Sigmoid colon (tissue), 7 donors: Measurements from ENCODE around the gene HCRT. TPM values are rescaled to one million over a fixed set of nuclear protein-coding genes. Genes with fewer than 3 reads are reported as not detected.
"Not testable (repeated sequence)": the region's sequence is repeated elsewhere in the genome, so short reads cannot be mapped to it uniquely, and the experiment has no call there.

Experiments
- DNase-seq: peaks from one replicate; pipeline ENCODE4 v3.0.0-alpha.2; 2019
- H3K27ac ChIP-seq, 4 donors: fragments of 200-600 bp; sonication (generic); one replicate each; pipeline ENCODE4 v1.5.1; 2016 to 2019; ENCODE audit warnings: mild to moderate bottlenecking in 1 of 4
- H3K27me3 ChIP-seq, 3 donors: fragments of 200-600 bp; sonication (generic); one replicate each; pipeline ENCODE4 v1.5.1; 2019; ENCODE audit warnings: mild to moderate bottlenecking in 1 of 3
- H3K36me3 ChIP-seq, 4 donors: fragments of 200-600 bp; sonication (generic); one replicate each; pipeline ENCODE4 v1.5.1; 2016 to 2019
- H3K4me1 ChIP-seq, 4 donors: fragments of 200-600 bp; sonication (generic); one replicate each; pipeline ENCODE4 v1.5.1; 2017 to 2019
- H3K4me3 ChIP-seq, 4 donors: fragments of 200-600 bp; sonication (generic); one replicate each; pipeline ENCODE4 v1.5.1; 2017 to 2019; ENCODE audit warnings: mild to moderate bottlenecking in 2 of 4, moderate library complexity in 1 of 4
- H3K9me3 ChIP-seq, 4 donors: fragments of 200-600 bp in 3 of 4; sonication (generic) in 3 of 4; one replicate each; pipeline versions ENCODE4 v1.5.1 to v1.6.1; 2013 to 2019
- CTCF ChIP-seq, 4 experiments: fragments of 450-650 bp in 3 of 4; fragments of 200-600 bp in 1 of 4; IDR thresholded peaks; one replicate each; pipeline ENCODE4 v1.5.1; 2016 to 2019; ENCODE audit warnings: antibody characterized with exemption in 4 of 4, mild to moderate bottlenecking in 3 of 4, moderate library complexity in 2 of 4
- EP300 ChIP-seq, 4 donors: sonication (generic); formaldehyde crosslinking; IDR thresholded peaks; one replicate each; pipeline ENCODE4 v1.6.1; 2017; ENCODE audit warnings: antibody characterized with exemption in 4 of 4
- POLR2A ChIP-seq, 2 donors: fragments of 450-650 bp; IDR thresholded peaks; one replicate each; pipeline ENCODE4 v1.6.1; 2016; ENCODE audit warnings: antibody characterized with exemption in 2 of 2, mild to moderate bottlenecking in 2 of 2, moderate library complexity in 2 of 2
- POLR2AphosphoS5 ChIP-seq, 4 donors: sonication (generic); formaldehyde crosslinking; IDR thresholded peaks; one replicate each; pipeline ENCODE4 v1.6.1; 2017; ENCODE audit warnings: antibody characterized with exemption in 4 of 4
- WGBS, 2 donors: extraction: QIAGEN DNeasy Blood & Tissue Kit; methylation state at CpG; one replicate each; pipeline ENCODE4 v1.1.7; 2013; 5-methylcytosine and 5-hydroxymethylcytosine counted together
- intact Hi-C: fragments of 100-400 bp; cut with DNase I; formaldehyde crosslinking; loops from one replicate; pipeline ENCODE4 v1.15.1; 2023
- polyA plus RNA-seq, 3 donors: library from polyadenylated mRNA; stranded (reverse); fragments of 200-250 nt; gene quantifications; one replicate each; pipeline ENCODE4 v1.2.3, GENCODE V29; 2013
- total RNA-seq, 4 donors: library from RNA; depleted of rRNA; stranded (reverse); fragments of >200 nt; gene quantifications; one replicate each; pipeline ENCODE4 v1.1.0, GENCODE V29; 2016
- donor health status: healthy with polysubstance abuse.
- donor health status: Bipolar disorder and iron deficiency.
- donor health status: healthy.

The HCRT gene
- total and polyA plus RNA-seq, 7 donors: not detected

GRCh38 chr17:42189651-42189965, 4.4 kb upstream of the HCRT start:
- Histone ChIP-seq H3K9me3 (no peaks in the 10 kb centered on the region), H3K36me3 (peaks cover 0 to 5% (median 0%) of the 10 kb centered on the region in 4 donors), H3K27me3 (no peaks in the 10 kb centered on the region), H3K27ac (no peak overlapping the region), H3K4me1 (peaks cover 0 to 25% (median 21%) of the 10 kb centered on the region in 4 donors), H3K4me3 (no peak overlapping the region)
- DNase-seq: no peak
- TF ChIP-seq POLR2AphosphoS5 (IDR thresholded peaks at IDR 0.05) (no peak), CTCF (IDR thresholded peaks at IDR 0.05) (no peak), EP300 (IDR thresholded peaks at IDR 0.05) (no peak), POLR2A (IDR thresholded peaks at IDR 0.05) (no peak)
- intact Hi-C loops: no loop called here
- WGBS, 2 donors: 86 to 90% methylated on average over 11 of the region's 11 CpGs

- H3K4me1 ChIP-seq: peaks cover 0 to 27% (median 25%) of the 10 kb centered on the region in 4 donors
- H3K9me3 ChIP-seq: no peaks in the 10 kb centered on the region
- TF ChIP-seq POLR2A (IDR thresholded peaks at IDR 0.05) (no peak), CTCF (IDR thresholded peaks at IDR 0.05) (no peak), POLR2AphosphoS5 (IDR thresholded peaks at IDR 0.05) (no peak), EP300 (IDR thresholded peaks at IDR 0.05) (no peak)
- 85 to 91% methylated on average over 19 of the region's 19 CpGs for WGBS, 2 donors
- no peak for DNase-seq
- no peak overlapping the region for H3K27ac ChIP-seq
- peaks cover 0 to 5% (median 0%) of the 10 kb centered on the region in 4 donors for H3K36me3 ChIP-seq
- H3K27me3 ChIP-seq: no peaks in the 10 kb centered on the region
- no peak overlapping the region for H3K4me3 ChIP-seq
- intact Hi-C loops: no loop called here
These were observed 3.7 kb upstream of the HCRT start for GRCh38 chr17:42188749-42189650.

GRCh38 chr17:42187833-42188232, 2.6 kb upstream of the HCRT start:
- intact Hi-C loops: no loop called here

GRCh38 chr17:42186191-42186590, 939 bp upstream of the HCRT start:
- H3K4me3 ChIP-seq, H3K36me3 ChIP-seq, DNase-seq, H3K27ac ChIP-seq, intact Hi-C loops, H3K9me3 ChIP-seq: not testable (repeated sequence)
- WGBS, 2 donors: 88 to 92% methylated on average over 5 of the region's 5 CpGs
- Histone ChIP-seq H3K4me1 (peaks cover 0 to 31% (median 19%) of the 10 kb centered on the region in 4 donors), H3K27me3 (peaks cover 3 to 16% (median 10%) of the 10 kb centered on the region in 3 donors)

More at GRCh38 chr17:42187833-42188232, 2.6 kb upstream of the HCRT start:
- Histone ChIP-seq H3K36me3 (peaks cover 0 to 5% (median 0%) of the 10 kb centered on the region in 4 donors), H3K4me1 (peaks cover 0 to 26% (median 23%) of the 10 kb centered on the region in 4 donors), H3K27ac (no peak overlapping the region), H3K4me3 (no peak overlapping the region), H3K27me3 (no peaks in the 10 kb centered on the region), H3K9me3 (no peaks in the 10 kb centered on the region)
- TF ChIP-seq CTCF (IDR thresholded peaks at IDR 0.05): no peak
- WGBS, 2 donors: 68 to 84% methylated on average over 2 of the region's 2 CpGs
- DNase-seq: no peak

GRCh38 chr17:42185621-42185930, 324 bp upstream of the HCRT start:
- Histone ChIP-seq H3K4me1 (peaks cover 0 to 37% (median 25%) of the 10 kb centered on the region in 4 donors), H3K4me3 (no peak overlapping the region), H3K27me3 (peaks cover 9 to 22% (median 16%) of the 10 kb centered on the region in 3 donors), H3K9me3 (no peaks in the 10 kb centered on the region), H3K27ac (no peak overlapping the region), H3K36me3 (peaks cover 0 to 4% (median 0%) of the 10 kb centered on the region in 4 donors)
- TF ChIP-seq CTCF (IDR thresholded peaks at IDR 0.05): no peak
- WGBS, 2 donors: 89% methylated on average over 7 of the region's 7 CpGs
- no peak for DNase-seq
- intact Hi-C loops: no loop called here
